A673 (cell line): Measurements from ENCODE around the gene TBX3. TPM values are rescaled to one million over a fixed set of nuclear protein-coding genes. Genes with fewer than 3 reads are reported as not detected.

Experiments used
- BruUV-seq: library from RNA; stranded (reverse); fragments of 400-500 nt; replicated peaks from 2 replicates; lab custom pipeline; 2021; lab: Mats Ljungman, UMichigan
- CTCF ChIA-PET: fragments of 300-600 bp; sonication (Branson Sonifier 250); formaldehyde crosslinking; loops from one replicate; lab custom pipeline; 2022; ENCODE audit warnings: antibody characterized with exemption; lab: Charles Lee
- POLR2A ChIA-PET: fragments of 300-600 bp; sonication (Branson Sonifier 250); formaldehyde crosslinking; loops from one replicate; lab custom pipeline; 2022; ENCODE audit warnings: antibody characterized with exemption; ENCODE audit not compliant: low non-redundant PET; lab: Charles Lee
- DNase-seq: peaks from one replicate; pipeline ENCODE4 v3.0.0-alpha.2; 2015; ENCODE audit warnings: low spot score
- H3K27ac ChIP-seq: fragments of 200-600 bp; sonication (generic); 2 replicates; pipeline ENCODE4 v1.5.1; 2016; ENCODE audit warnings: mixed run types, low read depth, mild to moderate bottlenecking, mixed read lengths, antibody characterized with exemption, low read length; ENCODE audit not compliant: poor library complexity, severe bottlenecking
- H3K27me3 ChIP-seq: fragments of 200-600 bp; sonication (generic); replicated peaks from 2 replicates; pipeline ENCODE4 v1.6.1; 2017; ENCODE audit warnings: mixed run types, low read depth, mild to moderate bottlenecking, mixed read lengths, antibody characterized with exemption, low read length; ENCODE audit not compliant: insufficient read depth, poor library complexity
- H3K36me3 ChIP-seq: fragments of 200-600 bp; sonication (generic); 2 replicates; pipeline ENCODE4 v1.6.1; 2016; ENCODE audit warnings: mixed run types, mild to moderate bottlenecking, mixed read lengths, antibody characterized with exemption, low read length; ENCODE audit not compliant: insufficient read depth, poor library complexity, severe bottlenecking
- H3K4me1 ChIP-seq: fragments of 200-600 bp; sonication (generic); 2 replicates; pipeline ENCODE4 v1.6.1; 2017; ENCODE audit warnings: mixed run types, mild to moderate bottlenecking, mixed read lengths, antibody characterized with exemption, low read length; ENCODE audit not compliant: insufficient read depth, poor library complexity, severe bottlenecking
- H3K4me3 ChIP-seq: fragments of 200-600 bp; sonication (generic); 2 replicates; pipeline ENCODE4 v1.5.1; 2016; ENCODE audit warnings: low read depth, mixed run types, mild to moderate bottlenecking, mixed read lengths, low read length; ENCODE audit not compliant: poor library complexity, severe bottlenecking
- H3K9me3 ChIP-seq: fragments of 200-600 bp; sonication (generic); 2 replicates; pipeline ENCODE4 v1.6.1; 2016; ENCODE audit warnings: mixed run types, low read depth, mild to moderate bottlenecking, mixed read lengths, antibody characterized with exemption, low read length; ENCODE audit not compliant: poor library complexity, severe bottlenecking
- EZH2 ChIP-seq: fragments of 200-600 bp; sonication (generic); IDR thresholded peaks from 2 replicates; pipeline ENCODE4 v1.6.1; 2017; ENCODE audit warnings: borderline replicate concordance, low read depth, mild to moderate bottlenecking, mixed read lengths, antibody characterized with exemption, low read length; ENCODE audit not compliant: poor library complexity, severe bottlenecking
- intact Hi-C: fragments of 100-400 bp; cut with micrococcal nuclease; formaldehyde crosslinking; loops from one replicate; pipeline ENCODE4 v1.10.0; 2022; ENCODE audit not compliant: unreplicated experiment
- total RNA-seq: library from RNA; stranded (reverse); gene quantifications from 2 replicates; pipeline ENCODE4 v1.2.3, GENCODE V29; 2021
- TF ChIP-seq, protein P1 (sequence below): fragments of 300-800, 200-600 bp; sonication (generic); conservative IDR thresholded peaks from 2 replicates; pipeline ENCODE4 v1.5.1; 2017; ENCODE audit warnings: low read depth, mild to moderate bottlenecking, antibody characterized with exemption, low read length, moderate library complexity, mixed read lengths

TBX3 gene
- total RNA-seq, 1 experiment from 2014 or later, result 1.4 TPM

GRCh38 chr12:114701553-114701952, 17.6 kb upstream of the TBX3 start:
- Histone ChIP-seq H3K27ac (no peak overlapping the region), H3K36me3 (no peaks in the 10 kb centered on the region), H3K27me3 (no peaks in the 10 kb centered on the region), H3K9me3 (no peaks in the 10 kb centered on the region), H3K4me3 (no peak overlapping the region), H3K4me1 (no peaks in the 10 kb centered on the region)
- intact Hi-C loops, result no loop called here
- ChIA-PET POLR2A (no interaction called here), CTCF (no interaction called here)
- DNase-seq, result no peak
- no peak for TF ChIP-seq EZH2
- TF ChIP-seq, protein P1, sequence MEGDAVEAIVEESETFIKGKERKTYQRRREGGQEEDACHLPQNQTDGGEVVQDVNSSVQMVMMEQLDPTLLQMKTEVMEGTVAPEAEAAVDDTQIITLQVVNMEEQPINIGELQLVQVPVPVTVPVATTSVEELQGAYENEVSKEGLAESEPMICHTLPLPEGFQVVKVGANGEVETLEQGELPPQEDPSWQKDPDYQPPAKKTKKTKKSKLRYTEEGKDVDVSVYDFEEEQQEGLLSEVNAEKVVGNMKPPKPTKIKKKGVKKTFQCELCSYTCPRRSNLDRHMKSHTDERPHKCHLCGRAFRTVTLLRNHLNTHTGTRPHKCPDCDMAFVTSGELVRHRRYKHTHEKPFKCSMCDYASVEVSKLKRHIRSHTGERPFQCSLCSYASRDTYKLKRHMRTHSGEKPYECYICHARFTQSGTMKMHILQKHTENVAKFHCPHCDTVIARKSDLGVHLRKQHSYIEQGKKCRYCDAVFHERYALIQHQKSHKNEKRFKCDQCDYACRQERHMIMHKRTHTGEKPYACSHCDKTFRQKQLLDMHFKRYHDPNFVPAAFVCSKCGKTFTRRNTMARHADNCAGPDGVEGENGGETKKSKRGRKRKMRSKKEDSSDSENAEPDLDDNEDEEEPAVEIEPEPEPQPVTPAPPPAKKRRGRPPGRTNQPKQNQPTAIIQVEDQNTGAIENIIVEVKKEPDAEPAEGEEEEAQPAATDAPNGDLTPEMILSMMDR, result no peak
- BruUV-seq, result no TSS peak

- H3K9me3 ChIP-seq, result no peaks in the 10 kb centered on the region
- no peaks in the 10 kb centered on the region for H3K36me3 ChIP-seq
- peaks cover 3% of the 10 kb centered on the region for H3K27me3 ChIP-seq
- TF ChIP-seq, protein P1, result no peak
- TF ChIP-seq EZH2, result no peak
- ChIA-PET POLR2A (no interaction called here), CTCF (no interaction called here)
- intact Hi-C loops, result no loop called here
- H3K4me1 ChIP-seq, result no peaks in the 10 kb centered on the region
- BruUV-seq, result no TSS peak
- H3K4me3 ChIP-seq, result no peak overlapping the region
- DNase-seq, result no peak
- no peak overlapping the region for H3K27ac ChIP-seq
Observed at GRCh38 chr12:114701104-114701414, 17.1 kb upstream of the TBX3 start.

GRCh38 chr12:114700392-114701103, 16.6 kb upstream of the TBX3 start:
- Histone ChIP-seq H3K27ac (no peak overlapping the region), H3K4me3 (no peak overlapping the region), H3K36me3 (no peaks in the 10 kb centered on the region), H3K9me3 (no peaks in the 10 kb centered on the region), H3K27me3 (peaks cover 8% of the 10 kb centered on the region), H3K4me1 (no peaks in the 10 kb centered on the region)
- ChIA-PET POLR2A (no interaction called here), CTCF (no interaction called here)
- no peak for DNase-seq
- intact Hi-C loops, result no loop called here
- TF ChIP-seq, protein P1, result no peak
- TF ChIP-seq EZH2, result no peak
- no TSS peak for BruUV-seq
